Ovary (tissue), 9 donors: ENCODE data around the gene VPS18. TPM values are rescaled to one million over a fixed set of nuclear protein-coding genes. Genes with fewer than 3 reads are reported as not detected.

ENCODE experiments used
- DNase-seq, 5 donors: peaks; one replicate each; pipeline ENCODE4 v3.0.0-alpha.2; 2019 to 2020
- H3K27ac ChIP-seq, 2 donors: fragments of 200-600 bp; one replicate each; pipeline versions ENCODE4 v1.5.1 to v1.8.0; 2019 to 2022
- H3K27me3 ChIP-seq: fragments of 200-600 bp; one replicate; pipeline ENCODE4 v1.8.0; 2022
- H3K36me3 ChIP-seq: fragments of 200-600 bp; sonication (generic); one replicate; pipeline ENCODE4 v1.5.1; 2019
- H3K4me1 ChIP-seq: one replicate; pipeline ENCODE4 v1.8.1; 2013; ENCODE audit warnings: mild to moderate bottlenecking, moderate library complexity; ENCODE audit not compliant: insufficient read depth
- H3K4me3 ChIP-seq: fragments of 200-600 bp; sonication (generic); one replicate; pipeline ENCODE4 v1.5.1; 2017
- H3K9me3 ChIP-seq, 2 donors: fragments of 200-600 bp in 1 of 2; sonication (generic) in 1 of 2; one replicate each; pipeline versions ENCODE4 v1.5.1 to v1.8.1; 2013 to 2019; ENCODE audit warnings: mild to moderate bottlenecking in 1 of 2, moderate library complexity in 1 of 2
- EP300 ChIP-seq: sonication (generic); formaldehyde crosslinking; IDR thresholded peaks from one replicate; pipeline ENCODE4 v1.6.1; 2017; ENCODE audit warnings: antibody characterized with exemption
- POLR2A ChIP-seq: fragments of 450-650 bp; IDR thresholded peaks from one replicate; pipeline ENCODE4 v1.6.1; 2017; ENCODE audit warnings: antibody characterized with exemption, mild to moderate bottlenecking, moderate library complexity
- WGBS, 3 donors: extraction: QIAGEN DNeasy Blood & Tissue Kit in 1 of 3; methylation state at CpG; one replicate each; pipeline versions ENCODE4 v1.1.5 to v1.1.7; 2013 to 2017; 5-methylcytosine and 5-hydroxymethylcytosine counted together
- intact Hi-C, 4 donors: fragments of 100-400 bp; cut with DNase I; formaldehyde crosslinking; loops; one replicate each; pipeline versions ENCODE4 v1.11.0 to v1.15.1; 2022 to 2023
- polyA plus RNA-seq, 2 donors: library from polyadenylated mRNA; stranded (reverse); fragments of 200-250 nt in 1 of 2; fragments of 350-450 nt in 1 of 2; fragmentation: Illumina TruSeq in 1 of 2; extraction: RNeasy Lipid Tissue Mini Kit (QIAGEN cat#74804) in 1 of 2; gene quantifications; one replicate each; pipeline ENCODE4 v1.2.3, GENCODE V29; 2013 to 2014
- total RNA-seq, 7 donors: library from RNA; depleted of rRNA in 2 of 7; stranded (reverse); fragments of >200 nt in 2 of 7; fragmentation: NEBNext Ultra II Directional in 3 of 7; extraction: Animal tissue kit (Norgen Biotek cat#: 25700) in 3 of 7; gene quantifications; one replicate each; pipeline versions ENCODE4 v1.1.0 to v1.2.4, GENCODE V29; 2016 to 2023
- TF ChIP-seq, protein P1 (sequence below), 3 donors: fragments of 450-650 bp in 2 of 3; fragments of 200-600 bp in 1 of 3; IDR thresholded peaks; one replicate each; pipeline versions ENCODE4 v1.5.1 to v1.8.0; 2016 to 2022; ENCODE audit warnings: antibody characterized with exemption in 3 of 3, mild to moderate bottlenecking in 1 of 3
- donor health status: DM: no; HTN: no; CAD: no; lungs with moderate emphysema.
- donor health status: DM: no; HTN: no; CAD: no.
- donor health status: Bipolar disorder and iron deficiency.
- donor health status: DM: yes; HTN: yes; CAD: no.
- donor health status: DM: no; HTN: no; CAD: no.
- donor health status: DM: yes; HTN: yes; CAD: no.

Gene VPS18
- total and polyA plus RNA-seq, 9 donors: 8.0 to 26.3 (median 21.1) TPM

- Histone ChIP-seq H3K27me3 (peaks cover 2% of the 10 kb centered on the region), H3K36me3 (no peaks in the 10 kb centered on the region), H3K4me1 (no peaks in the 10 kb centered on the region), H3K27ac (no peak overlapping the region), H3K9me3 (no peaks in the 10 kb centered on the region), H3K4me3 (no peak overlapping the region)
- DNase-seq: no peak
- no peak for TF ChIP-seq EP300
- TF ChIP-seq, protein P1, sequence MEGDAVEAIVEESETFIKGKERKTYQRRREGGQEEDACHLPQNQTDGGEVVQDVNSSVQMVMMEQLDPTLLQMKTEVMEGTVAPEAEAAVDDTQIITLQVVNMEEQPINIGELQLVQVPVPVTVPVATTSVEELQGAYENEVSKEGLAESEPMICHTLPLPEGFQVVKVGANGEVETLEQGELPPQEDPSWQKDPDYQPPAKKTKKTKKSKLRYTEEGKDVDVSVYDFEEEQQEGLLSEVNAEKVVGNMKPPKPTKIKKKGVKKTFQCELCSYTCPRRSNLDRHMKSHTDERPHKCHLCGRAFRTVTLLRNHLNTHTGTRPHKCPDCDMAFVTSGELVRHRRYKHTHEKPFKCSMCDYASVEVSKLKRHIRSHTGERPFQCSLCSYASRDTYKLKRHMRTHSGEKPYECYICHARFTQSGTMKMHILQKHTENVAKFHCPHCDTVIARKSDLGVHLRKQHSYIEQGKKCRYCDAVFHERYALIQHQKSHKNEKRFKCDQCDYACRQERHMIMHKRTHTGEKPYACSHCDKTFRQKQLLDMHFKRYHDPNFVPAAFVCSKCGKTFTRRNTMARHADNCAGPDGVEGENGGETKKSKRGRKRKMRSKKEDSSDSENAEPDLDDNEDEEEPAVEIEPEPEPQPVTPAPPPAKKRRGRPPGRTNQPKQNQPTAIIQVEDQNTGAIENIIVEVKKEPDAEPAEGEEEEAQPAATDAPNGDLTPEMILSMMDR (IDR thresholded peaks at IDR 0.05): no peak
- TF ChIP-seq POLR2A: no peak
- intact Hi-C loops: no loop called here
Observed at GRCh38 chr15:40846841-40847222, 47.4 kb upstream of the VPS18 start.

DNA sequence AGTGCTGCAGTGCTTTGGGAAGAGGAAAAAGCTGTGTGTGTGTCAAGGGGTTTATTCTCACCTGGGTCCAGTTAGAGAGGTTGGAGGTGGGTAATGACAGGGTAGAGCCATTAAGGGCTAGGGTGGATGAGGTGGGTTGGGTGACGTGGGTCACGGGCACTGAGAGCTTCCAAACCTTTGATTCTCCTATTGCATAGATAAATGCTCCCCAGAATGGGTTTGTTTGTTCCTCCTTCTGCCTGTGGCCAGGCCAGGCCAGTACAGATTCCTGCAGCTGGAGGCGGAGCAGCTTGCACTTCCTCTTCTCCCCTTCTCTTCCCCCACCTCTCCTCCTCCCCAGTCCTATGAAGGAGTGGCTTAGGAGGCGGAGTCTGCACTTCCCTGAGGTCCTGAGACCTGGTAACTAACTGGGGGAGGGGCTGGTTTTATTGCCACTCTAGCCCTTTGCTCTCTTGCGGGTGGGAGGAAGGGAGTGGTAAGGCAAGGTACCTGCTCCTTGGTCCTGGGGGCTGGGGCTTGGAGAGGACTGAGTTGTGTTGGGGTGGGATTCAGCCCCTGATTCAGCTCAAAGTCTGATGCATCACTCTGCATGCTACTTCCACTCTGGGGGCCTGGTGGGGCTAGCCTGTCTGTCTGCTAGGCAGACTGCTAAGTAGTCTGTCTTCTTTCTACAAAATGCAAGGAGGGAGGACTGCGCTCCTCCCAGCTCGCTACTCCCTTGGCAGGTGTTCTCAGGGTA lies 46.9 kb upstream of the VPS18 start:
- Histone ChIP-seq H3K4me1 (no peaks in the 10 kb centered on the region), H3K27me3 (peaks cover 2% of the 10 kb centered on the region), H3K9me3 (no peaks in the 10 kb centered on the region), H3K27ac (no peak overlapping the region), H3K4me3 (no peak overlapping the region), H3K36me3 (no peaks in the 10 kb centered on the region)
- intact Hi-C loops: no loop called here
- 77 to 84% (median 81%) methylated on average over 7 of the region's 7 CpGs for WGBS, 3 donors
- DNase-seq: no peak
- TF ChIP-seq POLR2A (no peak), EP300 (no peak)
- TF ChIP-seq, protein P1 (IDR thresholded peaks at IDR 0.05): no peak

GRCh38 chr15:40850576-40851112 lies 43.6 kb upstream of the VPS18 start:
- no peaks in the 10 kb centered on the region for H3K4me1 ChIP-seq
- WGBS, 3 donors: 82 to 87% (median 86%) methylated on average over 8 of the region's 8 CpGs
- no peak overlapping the region for H3K4me3 ChIP-seq
- no peaks in the 10 kb centered on the region for H3K36me3 ChIP-seq
- intact Hi-C loops: loop anchor here in 1 of 4 donors (10.0 kb wide), 1 partner anchor 334 kb away; no protein-coding TSS in a partner anchor
- no peaks in the 10 kb centered on the region for H3K27me3 ChIP-seq
- TF ChIP-seq EP300 (no peak), POLR2A (no peak)
- TF ChIP-seq, protein P1 (IDR thresholded peaks at IDR 0.05): no peak
- H3K9me3 ChIP-seq: no peaks in the 10 kb centered on the region
- no peak overlapping the region for H3K27ac ChIP-seq
- DNase-seq: no peak

GRCh38 chr15:40852529-40852928 lies 41.7 kb upstream of the VPS18 start:
- Histone ChIP-seq H3K36me3 (no peaks in the 10 kb centered on the region), H3K4me3 (no peak overlapping the region), H3K27ac (no peak overlapping the region), H3K4me1 (no peaks in the 10 kb centered on the region), H3K9me3 (no peaks in the 10 kb centered on the region), H3K27me3 (no peaks in the 10 kb centered on the region)
- DNase-seq: no peak
- intact Hi-C loops: loop anchor here in 1 of 4 donors (10.0 kb wide), 1 partner anchor 332 kb away; no protein-coding TSS in a partner anchor
- TF ChIP-seq POLR2A: no peak
- TF ChIP-seq, protein P1 (IDR thresholded peaks at IDR 0.05): no peak
- no peak for TF ChIP-seq EP300
- WGBS, 3 donors: 91 to 95% (median 91%) methylated on average over 5 of the region's 5 CpGs
